Sigmoid colon (tissue), 7 donors: Measurements from ENCODE around the gene CASP9. TPM values are rescaled to one million over a fixed set of nuclear protein-coding genes. Genes with fewer than 3 reads are reported as not detected.

ENCODE experiments used
- DNase-seq: peaks from one replicate; pipeline ENCODE4 v3.0.0-alpha.2; 2019
- H3K27ac ChIP-seq, 4 donors: fragments of 200-600 bp; sonication (generic); one replicate each; pipeline ENCODE4 v1.5.1; 2016 to 2019; ENCODE audit warnings: mild to moderate bottlenecking in 1 of 4
- H3K27me3 ChIP-seq, 3 donors: fragments of 200-600 bp; sonication (generic); one replicate each; pipeline ENCODE4 v1.5.1; 2019; ENCODE audit warnings: mild to moderate bottlenecking in 1 of 3
- H3K36me3 ChIP-seq, 4 donors: fragments of 200-600 bp; sonication (generic); one replicate each; pipeline ENCODE4 v1.5.1; 2016 to 2019
- H3K4me1 ChIP-seq, 4 donors: fragments of 200-600 bp; sonication (generic); one replicate each; pipeline ENCODE4 v1.5.1; 2017 to 2019
- H3K4me3 ChIP-seq, 4 donors: fragments of 200-600 bp; sonication (generic); one replicate each; pipeline ENCODE4 v1.5.1; 2017 to 2019; ENCODE audit warnings: mild to moderate bottlenecking in 2 of 4, moderate library complexity in 1 of 4
- H3K9me3 ChIP-seq, 4 donors: fragments of 200-600 bp in 3 of 4; sonication (generic) in 3 of 4; one replicate each; pipeline versions ENCODE4 v1.5.1 to v1.6.1; 2013 to 2019
- CTCF ChIP-seq, 4 experiments: fragments of 450-650 bp in 3 of 4; fragments of 200-600 bp in 1 of 4; IDR thresholded peaks; one replicate each; pipeline ENCODE4 v1.5.1; 2016 to 2019; ENCODE audit warnings: antibody characterized with exemption in 4 of 4, mild to moderate bottlenecking in 3 of 4, moderate library complexity in 2 of 4
- EP300 ChIP-seq, 4 donors: sonication (generic); formaldehyde crosslinking; IDR thresholded peaks; one replicate each; pipeline ENCODE4 v1.6.1; 2017; ENCODE audit warnings: antibody characterized with exemption in 4 of 4
- POLR2A ChIP-seq, 2 donors: fragments of 450-650 bp; IDR thresholded peaks; one replicate each; pipeline ENCODE4 v1.6.1; 2016; ENCODE audit warnings: antibody characterized with exemption in 2 of 2, mild to moderate bottlenecking in 2 of 2, moderate library complexity in 2 of 2
- POLR2AphosphoS5 ChIP-seq, 4 donors: sonication (generic); formaldehyde crosslinking; IDR thresholded peaks; one replicate each; pipeline ENCODE4 v1.6.1; 2017; ENCODE audit warnings: antibody characterized with exemption in 4 of 4
- WGBS, 2 donors: extraction: QIAGEN DNeasy Blood & Tissue Kit; methylation state at CpG; one replicate each; pipeline ENCODE4 v1.1.7; 2013; 5-methylcytosine and 5-hydroxymethylcytosine counted together
- intact Hi-C: fragments of 100-400 bp; cut with DNase I; formaldehyde crosslinking; loops from one replicate; pipeline ENCODE4 v1.15.1; 2023
- polyA plus RNA-seq, 3 donors: library from polyadenylated mRNA; stranded (reverse); fragments of 200-250 nt; gene quantifications; one replicate each; pipeline ENCODE4 v1.2.3, GENCODE V29; 2013
- total RNA-seq, 4 donors: library from RNA; depleted of rRNA; stranded (reverse); fragments of >200 nt; gene quantifications; one replicate each; pipeline ENCODE4 v1.1.0, GENCODE V29; 2016
- donor health status: healthy with polysubstance abuse.
- donor health status: Bipolar disorder and iron deficiency.
- donor health status: healthy.

The CASP9 gene
- total and polyA plus RNA-seq, 7 donors = 6.2 to 18.2 (median 11.4) TPM

GRCh38 chr1:15559189-15559810, 35.3 kb upstream of the CASP9 start:
- H3K4me1 ChIP-seq = no peaks in the 10 kb centered on the region
- peaks cover 4 to 57% (median 35%) of the 10 kb centered on the region in 4 donors for H3K36me3 ChIP-seq
- no peak for TF ChIP-seq POLR2AphosphoS5 (IDR thresholded peaks at IDR 0.05)
- no peak for TF ChIP-seq EP300 (IDR thresholded peaks at IDR 0.05)
- TF ChIP-seq CTCF (IDR thresholded peaks at IDR 0.05) = no peak
- no peak for TF ChIP-seq POLR2A (IDR thresholded peaks at IDR 0.05)
- no peaks in the 10 kb centered on the region for H3K9me3 ChIP-seq
- WGBS, 2 donors = 19 to 71% methylated on average over 12 of the region's 12 CpGs
- no peak for DNase-seq
- no peak overlapping the region for H3K4me3 ChIP-seq
- no peaks in the 10 kb centered on the region for H3K27me3 ChIP-seq
- no peak overlapping the region for H3K27ac ChIP-seq
- intact Hi-C loops = no loop called here

GRCh38 chr1:15558516-15558915, 34.5 kb upstream of the CASP9 start:
- intact Hi-C loops = no loop called here
- Histone ChIP-seq H3K9me3 (no peaks in the 10 kb centered on the region), H3K36me3 (peaks cover 0 to 56% (median 31%) of the 10 kb centered on the region in 4 donors), H3K27me3 (no peaks in the 10 kb centered on the region), H3K4me3 (no peak overlapping the region), H3K27ac (no peak overlapping the region), H3K4me1 (no peaks in the 10 kb centered on the region)
- TF ChIP-seq POLR2AphosphoS5 (IDR thresholded peaks at IDR 0.05) (no peak), EP300 (IDR thresholded peaks at IDR 0.05) (no peak), CTCF (IDR thresholded peaks at IDR 0.05) (no peak), POLR2A (IDR thresholded peaks at IDR 0.05) (no peak)
- DNase-seq = no peak
- WGBS, 2 donors = 62 to 84% methylated on average over 4 of the region's 4 CpGs

- 90 to 91% methylated on average over 2 of the region's 2 CpGs for WGBS, 2 donors
- Histone ChIP-seq H3K27ac (no peak overlapping the region), H3K4me3 (no peak overlapping the region), H3K27me3 (no peaks in the 10 kb centered on the region), H3K4me1 (no peaks in the 10 kb centered on the region), H3K9me3 (no peaks in the 10 kb centered on the region), H3K36me3 (peaks cover 0 to 52% (median 24%) of the 10 kb centered on the region in 4 donors)
- intact Hi-C loops = no loop called here
- TF ChIP-seq CTCF (IDR thresholded peaks at IDR 0.05) (no peak), POLR2A (IDR thresholded peaks at IDR 0.05) (no peak), POLR2AphosphoS5 (IDR thresholded peaks at IDR 0.05) (no peak), EP300 (IDR thresholded peaks at IDR 0.05) (no peak)
- no peak for DNase-seq
These were observed 33.6 kb upstream of the CASP9 start for GRCh38 chr1:15557594-15557993.

- TF ChIP-seq POLR2AphosphoS5 (IDR thresholded peaks at IDR 0.05) (no peak), POLR2A (IDR thresholded peaks at IDR 0.05) (no peak), CTCF (IDR thresholded peaks at IDR 0.05) (no peak), EP300 (IDR thresholded peaks at IDR 0.05) (no peak)
- peaks cover 0 to 51% (median 18%) of the 10 kb centered on the region in 4 donors for H3K36me3 ChIP-seq
- H3K4me3 ChIP-seq = no peak overlapping the region
- H3K27ac ChIP-seq = no peak overlapping the region
- DNase-seq = no peak
- WGBS, 2 donors = 94 to 96% methylated on average over 2 of the region's 2 CpGs
- no peaks in the 10 kb centered on the region for H3K27me3 ChIP-seq
- intact Hi-C loops = no loop called here
- H3K4me1 ChIP-seq = no peaks in the 10 kb centered on the region
- no peaks in the 10 kb centered on the region for H3K9me3 ChIP-seq
These were observed 33.0 kb upstream of the CASP9 start for GRCh38 chr1:15557008-15557407.

GRCh38 chr1:15550573-15550972, 26.6 kb upstream of the CASP9 start:
- intact Hi-C loops = no loop called here
- Histone ChIP-seq H3K4me1 (no peaks in the 10 kb centered on the region), H3K27ac (no peak overlapping the region), H3K27me3 (no peaks in the 10 kb centered on the region), H3K9me3 (no peaks in the 10 kb centered on the region), H3K36me3 (peaks cover 6 to 76% (median 21%) of the 10 kb centered on the region in 4 donors), H3K4me3 (no peak overlapping the region)
- 89 to 91% methylated on average over 6 of the region's 6 CpGs for WGBS, 2 donors
- no peak for DNase-seq
- TF ChIP-seq EP300 (IDR thresholded peaks at IDR 0.05) (no peak), POLR2A (IDR thresholded peaks at IDR 0.05) (no peak), CTCF (IDR thresholded peaks at IDR 0.05) (no peak), POLR2AphosphoS5 (IDR thresholded peaks at IDR 0.05) (no peak)
